H9 (cell line): ENCODE results near the gene LKAAEAR1. TPM values are rescaled to one million over a fixed set of nuclear protein-coding genes. Genes with fewer than 3 reads are reported as not detected.
A peak's percentile ranks its signal among the peaks of the same experiment; 100 is the strongest.

ENCODE experiments used
- DNase-seq: peaks from one replicate; pipeline ENCODE4 v3.0.0-alpha.2; 2017
- H2AFZ ChIP-seq: one replicate; pipeline ENCODE4 v1.6.1; 2013; ENCODE audit warnings: mild to moderate bottlenecking, low read length, control low read depth, moderate library complexity
- H2AK5ac ChIP-seq: 2 replicates; pipeline ENCODE4 v1.6.1; 2013; ENCODE audit warnings: low read length, control low read depth, mixed read lengths; ENCODE audit not compliant: insufficient read length
- H2BK120ac ChIP-seq: one replicate; pipeline ENCODE4 v1.6.1; 2013; ENCODE audit warnings: low read depth, mild to moderate bottlenecking, low read length, control low read depth, inconsistent platforms; ENCODE audit not compliant: poor library complexity, severe bottlenecking
- H2BK12ac ChIP-seq: 2 replicates; pipeline ENCODE4 v1.6.1; 2013; ENCODE audit warnings: low read length, control low read depth, mixed read lengths, low read depth; ENCODE audit not compliant: insufficient read length
- H2BK15ac ChIP-seq: 2 replicates; pipeline ENCODE4 v1.6.1; 2013; ENCODE audit warnings: low read depth, low read length, control low read depth
- H2BK20ac ChIP-seq: one replicate; pipeline ENCODE4 v1.6.1; 2013; ENCODE audit warnings: low read depth, mild to moderate bottlenecking, low read length, control low read depth, inconsistent platforms; ENCODE audit not compliant: poor library complexity, severe bottlenecking
- H2BK5ac ChIP-seq: 2 replicates; pipeline ENCODE4 v1.6.1; 2013; ENCODE audit warnings: low read length, control low read depth, mixed read lengths; ENCODE audit not compliant: insufficient read length
- H3K14ac ChIP-seq: 2 replicates; pipeline ENCODE4 v1.6.1; 2013; ENCODE audit warnings: low read length, control low read depth; ENCODE audit not compliant: insufficient read depth
- H3K18ac ChIP-seq: 2 replicates; pipeline ENCODE4 v1.6.1; 2013; ENCODE audit warnings: low read depth, mild to moderate bottlenecking, mixed read lengths, low read length, control low read depth; ENCODE audit not compliant: insufficient read length
- H3K23ac ChIP-seq: 2 replicates; pipeline ENCODE4 v1.6.1; 2013; ENCODE audit warnings: low read length, control low read depth, mixed read lengths, low read depth; ENCODE audit not compliant: insufficient read length
- H3K23me2 ChIP-seq: 2 replicates; pipeline ENCODE4 v1.6.1; 2013; ENCODE audit warnings: low read depth, mild to moderate bottlenecking, mixed read lengths, low read length, control low read depth; ENCODE audit not compliant: insufficient read length, poor library complexity, severe bottlenecking
- H3K27ac ChIP-seq: 2 replicates; pipeline ENCODE4 v1.5.1; 2013; ENCODE audit warnings: low read length, control low read depth, mixed read lengths, low read depth; ENCODE audit not compliant: insufficient read length
- H3K27me3 ChIP-seq: 2 replicates; pipeline ENCODE4 v1.6.1; 2013; ENCODE audit warnings: low read length, control low read depth, inconsistent platforms; ENCODE audit not compliant: insufficient read depth
- H3K4ac ChIP-seq: 2 replicates; pipeline ENCODE4 v1.6.1; 2013; ENCODE audit warnings: low read depth, mild to moderate bottlenecking, control low read depth, inconsistent platforms, low read length, moderate library complexity
- H3K4me1 ChIP-seq: 2 replicates; pipeline ENCODE4 v1.6.1; 2013; ENCODE audit warnings: low read length, control low read depth, inconsistent platforms; ENCODE audit not compliant: insufficient read depth
- H3K4me2 ChIP-seq: 2 replicates; pipeline ENCODE4 v1.6.1; 2013; ENCODE audit warnings: low read length, control low read depth, mixed read lengths; ENCODE audit not compliant: insufficient read length, insufficient read depth
- H3K56ac ChIP-seq: 2 replicates; pipeline ENCODE4 v1.6.1; 2013; ENCODE audit warnings: low read depth, mild to moderate bottlenecking, mixed read lengths, low read length, control low read depth; ENCODE audit not compliant: insufficient read length
- H3K79me1 ChIP-seq: 2 replicates; pipeline ENCODE4 v1.6.1; 2013; ENCODE audit warnings: low read depth, mild to moderate bottlenecking, moderate library complexity, low read length, control low read depth, inconsistent platforms; ENCODE audit not compliant: insufficient read depth, poor library complexity, severe bottlenecking
- H3K79me2 ChIP-seq: 2 replicates; pipeline ENCODE4 v1.6.1; 2013; ENCODE audit warnings: low read length, control low read depth, inconsistent platforms; ENCODE audit not compliant: insufficient read depth
- H3K9ac ChIP-seq: 2 replicates; pipeline ENCODE4 v1.6.1; 2013; ENCODE audit warnings: low read length, control low read depth, mixed read lengths; ENCODE audit not compliant: insufficient read length; ENCODE audit errors: extremely low read depth
- H3K9me3 ChIP-seq: one replicate; pipeline ENCODE4 v1.6.1; 2013; ENCODE audit warnings: low read depth, low read length, inconsistent platforms; ENCODE audit not compliant: control insufficient read depth
- H3T11ph ChIP-seq: one replicate; pipeline ENCODE4 v1.6.1; 2013; ENCODE audit warnings: mild to moderate bottlenecking, low read length, control low read depth, inconsistent platforms
- H4K20me1 ChIP-seq: one replicate; pipeline ENCODE4 v1.6.1; 2013; ENCODE audit not compliant: control insufficient read depth, insufficient read length, insufficient read depth
- H4K5ac ChIP-seq: 2 replicates; pipeline ENCODE4 v1.6.1; 2013; ENCODE audit warnings: low read depth, mild to moderate bottlenecking, mixed read lengths, low read length, control low read depth; ENCODE audit not compliant: insufficient read length
- H4K8ac ChIP-seq: replicated peaks from 2 replicates; pipeline ENCODE4 v1.6.1; 2013; ENCODE audit warnings: low read length, control low read depth, mixed read lengths, low read depth; ENCODE audit not compliant: insufficient read length
- H4K91ac ChIP-seq: 2 replicates; pipeline ENCODE4 v1.6.1; 2013; ENCODE audit warnings: low read depth, mild to moderate bottlenecking, moderate library complexity, mixed read lengths, low read length, control low read depth; ENCODE audit not compliant: insufficient read length
- H3K27ac Mint-ChIP-seq, 3 experiments: 2 replicates in 2 of 3; 3 replicates in 1 of 3; pipeline ENCODE4 v1.8.0; 2020 to 2021; ENCODE audit warnings: mixed read lengths in 3 of 3, mild to moderate bottlenecking in 1 of 3, moderate library complexity in 1 of 3
- H3K27me3 Mint-ChIP-seq: 2 replicates; pipeline ENCODE4 v1.8.0; 2021; ENCODE audit warnings: low read depth, mild to moderate bottlenecking, moderate library complexity, mixed read lengths
- H3K36me3 Mint-ChIP-seq, 3 experiments: 2 replicates in 2 of 3; 3 replicates in 1 of 3; pipeline ENCODE4 v1.8.0; 2020 to 2021; ENCODE audit warnings: low read depth in 3 of 3, mixed read lengths in 3 of 3; ENCODE audit not compliant: insufficient read depth in 1 of 3
- H3K4me1 Mint-ChIP-seq, 2 experiments: 2 replicates each; pipeline ENCODE4 v1.8.0; 2020; ENCODE audit warnings: mixed read lengths in 2 of 2
- H3K4me3 Mint-ChIP-seq, 2 experiments: 2 replicates in 1 of 2; 3 replicates in 1 of 2; pipeline ENCODE4 v1.8.0; 2020 to 2021; ENCODE audit warnings: mild to moderate bottlenecking in 2 of 2, mixed read lengths in 2 of 2, moderate library complexity in 1 of 2
- H3K9me3 Mint-ChIP-seq, 2 experiments: 2 replicates in 1 of 2; 3 replicates in 1 of 2; pipeline ENCODE4 v1.8.0; 2020; ENCODE audit warnings: mild to moderate bottlenecking in 2 of 2, mixed read lengths in 2 of 2, moderate library complexity in 1 of 2
- WGBS: extraction: QIAGEN DNeasy Blood & Tissue Kit; methylation state at CpG from one replicate; pipeline ENCODE4 v1.1.7; 2013; ENCODE audit warnings: missing lambda C conversion rate, low lambda C conversion rate, mixed read lengths; ENCODE audit not compliant: insufficient read length; ENCODE audit errors: extremely low coverage; 5-methylcytosine and 5-hydroxymethylcytosine counted together
- total RNA-seq: library from RNA; stranded (reverse); gene quantifications from 2 replicates; pipeline ENCODE4 v1.2.1, GENCODE V29; 2021
- TF ChIP-seq, protein P1 (sequence below): fragments of 200-600 bp; sonication (generic); conservative IDR thresholded peaks from 3 replicates; pipeline ENCODE4 v1.8.0; 2021; ENCODE audit warnings: antibody characterized with exemption, mild to moderate bottlenecking

LKAAEAR1 gene
- total RNA-seq, 1 experiment from 2014 or later = 0.39 TPM

DNA sequence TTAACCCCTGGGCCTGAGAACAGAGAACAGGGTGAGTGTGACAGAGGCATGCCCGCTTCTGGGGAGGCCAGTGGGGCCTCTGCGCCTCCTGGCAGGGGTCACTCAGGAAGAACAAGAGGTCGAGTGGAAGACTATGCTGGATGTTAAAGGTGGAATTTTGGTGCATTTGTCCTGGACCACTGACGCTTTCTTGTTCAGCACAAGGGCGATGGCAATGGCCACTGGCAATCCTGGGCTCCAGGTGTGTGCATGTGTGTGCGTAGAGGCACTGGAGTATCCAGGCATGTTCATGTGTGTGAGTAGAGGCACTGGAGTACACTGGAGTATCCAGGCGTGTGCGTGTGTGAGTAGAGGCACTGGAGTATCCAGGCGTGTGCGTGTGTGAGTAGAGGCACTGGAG, 46.7 kb upstream of the LKAAEAR1 start:
- TF ChIP-seq, protein P1, sequence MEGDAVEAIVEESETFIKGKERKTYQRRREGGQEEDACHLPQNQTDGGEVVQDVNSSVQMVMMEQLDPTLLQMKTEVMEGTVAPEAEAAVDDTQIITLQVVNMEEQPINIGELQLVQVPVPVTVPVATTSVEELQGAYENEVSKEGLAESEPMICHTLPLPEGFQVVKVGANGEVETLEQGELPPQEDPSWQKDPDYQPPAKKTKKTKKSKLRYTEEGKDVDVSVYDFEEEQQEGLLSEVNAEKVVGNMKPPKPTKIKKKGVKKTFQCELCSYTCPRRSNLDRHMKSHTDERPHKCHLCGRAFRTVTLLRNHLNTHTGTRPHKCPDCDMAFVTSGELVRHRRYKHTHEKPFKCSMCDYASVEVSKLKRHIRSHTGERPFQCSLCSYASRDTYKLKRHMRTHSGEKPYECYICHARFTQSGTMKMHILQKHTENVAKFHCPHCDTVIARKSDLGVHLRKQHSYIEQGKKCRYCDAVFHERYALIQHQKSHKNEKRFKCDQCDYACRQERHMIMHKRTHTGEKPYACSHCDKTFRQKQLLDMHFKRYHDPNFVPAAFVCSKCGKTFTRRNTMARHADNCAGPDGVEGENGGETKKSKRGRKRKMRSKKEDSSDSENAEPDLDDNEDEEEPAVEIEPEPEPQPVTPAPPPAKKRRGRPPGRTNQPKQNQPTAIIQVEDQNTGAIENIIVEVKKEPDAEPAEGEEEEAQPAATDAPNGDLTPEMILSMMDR = no peak
- no peaks in the 10 kb centered on the region for H4K20me1 ChIP-seq
- H3K23me2 ChIP-seq = no peaks in the 10 kb centered on the region
- H3K4me1 Mint-ChIP-seq = peaks cover 0 to 3% of the 10 kb centered on the region in 2 experiments; a peak in 1 of 4 replicates
- H2BK5ac ChIP-seq = no peak overlapping the region
- no peaks in the 10 kb centered on the region; a peak in 2 of 7 replicates for H3K36me3 Mint-ChIP-seq
- H3K56ac ChIP-seq = no peak overlapping the region
- H3K4ac ChIP-seq = no peak overlapping the region
- H3K9me3 Mint-ChIP-seq = peaks cover 6 to 10% of the 10 kb centered on the region in 2 experiments
- no peak overlapping the region for H2AK5ac ChIP-seq
- no peak overlapping the region for H3K27ac ChIP-seq
- H3K9ac ChIP-seq = no peak overlapping the region
- peaks cover 21% of the 10 kb centered on the region for H3K27me3 Mint-ChIP-seq
- H2BK15ac ChIP-seq = no peak overlapping the region
- H2BK20ac ChIP-seq = no peak overlapping the region
- H2BK120ac ChIP-seq = no peak overlapping the region
- H3K27ac Mint-ChIP-seq = no peak overlapping the region
- H4K91ac ChIP-seq = no peak overlapping the region
- no peak overlapping the region for H3K18ac ChIP-seq
- H2BK12ac ChIP-seq = no peak overlapping the region
- no peak overlapping the region for H3T11ph ChIP-seq
- no peaks in the 10 kb centered on the region for H3K4me1 ChIP-seq
- H3K23ac ChIP-seq = no peak overlapping the region
- no peaks in the 10 kb centered on the region for H3K79me1 ChIP-seq
- no peak overlapping the region for H3K4me2 ChIP-seq
- peak overlapping the region in 1 of 2 experiments; percentile 7; a peak in 1 of 5 replicates for H3K4me3 Mint-ChIP-seq
- H4K8ac ChIP-seq = no peak overlapping the region
- no peak for DNase-seq
- no peak overlapping the region for H4K5ac ChIP-seq
- no peaks in the 10 kb centered on the region for H3K9me3 ChIP-seq
- no CpG with 5 or more reads among the region's 10 CpGs for WGBS
- no peaks in the 10 kb centered on the region for H3K27me3 ChIP-seq
- H3K79me2 ChIP-seq = no peaks in the 10 kb centered on the region
- H2AFZ ChIP-seq = no peak overlapping the region
- H3K14ac ChIP-seq = no peak overlapping the region
